Spleen (tissue), 11 donors: ENCODE results near the gene KIAA2012. TPM values are rescaled to one million over a fixed set of nuclear protein-coding genes. Genes with fewer than 3 reads are reported as not detected.

Experiments
- DNase-seq: peaks from one replicate; pipeline ENCODE4 v3.0.0-alpha.2; 2020
- H3K27ac ChIP-seq, 8 donors: fragments of 200-600 bp; sonication (generic) in 7 of 8; 1 replicate in 4 of 8; 2 replicates in 4 of 8; pipeline versions ENCODE4 v1.5.0 to v1.8.0; 2016 to 2021; ENCODE audit warnings: inconsistent platforms in 4 of 8, mild to moderate bottlenecking in 4 of 8, moderate library complexity in 1 of 8
- H3K27me3 ChIP-seq, 7 donors: fragments of 200-600 bp; sonication (generic) in 6 of 7; replicated peaks in 1 of 7; 1 replicate in 4 of 7; 2 replicates in 3 of 7; pipeline versions ENCODE4 v1.5.0 to v1.8.0; 2016 to 2021; ENCODE audit warnings: inconsistent platforms in 3 of 7, mild to moderate bottlenecking in 1 of 7
- H3K36me3 ChIP-seq, 6 donors: fragments of 200-600 bp; sonication (generic) in 5 of 6; 1 replicate in 4 of 6; 2 replicates in 2 of 6; pipeline versions ENCODE4 v1.5.0 to v1.8.0; 2016 to 2021; ENCODE audit warnings: inconsistent platforms in 2 of 6
- H3K4me1 ChIP-seq, 6 donors: fragments of 200-600 bp; sonication (generic) in 5 of 6; 1 replicate in 3 of 6; 2 replicates in 3 of 6; pipeline versions ENCODE4 v1.5.0 to v1.8.0; 2016 to 2021; ENCODE audit warnings: inconsistent platforms in 3 of 6
- H3K4me3 ChIP-seq, 8 donors: fragments of 200-600 bp; sonication (generic) in 7 of 8; 1 replicate in 4 of 8; 2 replicates in 4 of 8; pipeline versions ENCODE4 v1.5.0 to v1.8.0; 2016 to 2021; ENCODE audit warnings: inconsistent platforms in 4 of 8, mild to moderate bottlenecking in 4 of 8, moderate library complexity in 2 of 8
- H3K9me3 ChIP-seq, 8 donors: fragments of 200-600 bp; sonication (generic) in 7 of 8; 1 replicate in 4 of 8; 2 replicates in 4 of 8; pipeline versions ENCODE4 v1.5.0 to v1.8.0; 2016 to 2021; ENCODE audit warnings: inconsistent platforms in 4 of 8
- POLR2A ChIP-seq, 3 donors: fragments of 450-650 bp; IDR thresholded peaks; one replicate each; pipeline ENCODE4 v1.5.1; 2017; ENCODE audit warnings: antibody characterized with exemption in 3 of 3, mild to moderate bottlenecking in 1 of 3
- POLR2AphosphoS5 ChIP-seq, 3 donors: sonication (generic); formaldehyde crosslinking; IDR thresholded peaks; one replicate each; pipeline ENCODE4 v1.5.1; 2017; ENCODE audit warnings: antibody characterized with exemption in 3 of 3
- WGBS, 5 donors: extraction: QIAGEN DNeasy Blood & Tissue Kit in 3 of 5; methylation state at CpG; one replicate each; pipeline versions ENCODE4 v1.1.5 to v1.1.7; 2013 to 2018; 5-methylcytosine and 5-hydroxymethylcytosine counted together
- intact Hi-C: fragments of 100-400 bp; cut with DNase I; formaldehyde crosslinking; loops from one replicate; pipeline ENCODE4 v1.15.0; 2023; ENCODE audit warnings: low total_unique reads
- polyA plus RNA-seq, 3 donors: library from polyadenylated mRNA; stranded (reverse); fragments of 200-250 nt; gene quantifications; one replicate each; pipeline ENCODE4 v1.2.1, GENCODE V29; 2013
- total RNA-seq, 7 donors: library from RNA; depleted of rRNA in 3 of 7; stranded (reverse); fragments of >200 nt in 3 of 7; fragmentation: NEBNext Ultra II Directional in 4 of 7; extraction: Animal tissue kit (Norgen Biotek cat#: 25700) in 4 of 7; gene quantifications; one replicate each; pipeline versions ENCODE4 v1.1.0 to v1.2.1, GENCODE V29; 2016 to 2021
- TF ChIP-seq, protein P1 (sequence below), 11 experiments: fragments of 200-600 bp in 7 of 11; fragments of 450-650 bp in 4 of 11; sonication (generic) in 4 of 11; IDR thresholded peaks in 8 of 11; conservative IDR thresholded peaks in 3 of 11; 1 replicate in 7 of 11; 2 replicates in 4 of 11; pipeline versions ENCODE4 v1.4.0 to v1.8.0; 2016 to 2021; ENCODE audit warnings: antibody characterized with exemption in 11 of 11, inconsistent platforms in 4 of 11, mild to moderate bottlenecking in 1 of 11
- donor health status: healthy with polysubstance abuse.
- donor health status: DM: no; HTN: no; CAD: no; lungs with moderate emphysema.
- donor health status: DM: no; HTN: no; CAD: no.
- donor health status: Bipolar disorder and iron deficiency.
- donor health status: healthy.
- donor health status: DM: no; HTN: no; CAD: no.
- donor health status: DM: yes; HTN: yes; CAD: no.

The KIAA2012 gene
- total and polyA plus RNA-seq, 10 donors = not detected

DNA sequence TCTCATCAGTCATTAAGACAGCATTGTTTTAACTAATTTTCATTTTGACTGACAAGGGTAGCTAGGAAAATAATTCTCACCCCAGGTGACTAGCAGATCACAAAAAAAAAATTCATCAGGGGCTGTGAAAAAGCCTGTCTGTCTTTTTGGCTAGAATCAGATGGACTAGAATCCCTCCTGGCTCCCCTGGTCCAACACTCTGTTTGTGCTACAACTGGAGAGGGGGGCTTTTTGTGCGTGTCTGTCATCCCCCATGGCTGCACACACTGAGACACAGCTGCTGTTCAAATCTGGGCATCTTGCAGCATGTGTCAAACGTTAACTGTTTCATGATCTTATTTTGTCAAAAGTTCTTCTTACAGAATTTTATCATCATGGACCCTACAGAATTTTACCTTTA, 51.2 kb downstream of the KIAA2012 start:
- Histone ChIP-seq H3K9me3 (peaks cover 0 to 18% (median 6%) of the 10 kb centered on the region in 8 donors), H3K4me3 (no peak overlapping the region), H3K4me1 (peaks cover 0 to 16% (median 7%) of the 10 kb centered on the region in 6 donors), H3K27ac (no peak overlapping the region), H3K27me3 (no peaks in the 10 kb centered on the region), H3K36me3 (no peaks in the 10 kb centered on the region)
- no peak for DNase-seq
- 76 to 92% (median 81%) methylated on average over 2 of the region's 2 CpGs for WGBS, 5 donors
- intact Hi-C loops = no loop called here
- TF ChIP-seq POLR2AphosphoS5 (IDR thresholded peaks at IDR 0.05) = no peak
- TF ChIP-seq, protein P1, sequence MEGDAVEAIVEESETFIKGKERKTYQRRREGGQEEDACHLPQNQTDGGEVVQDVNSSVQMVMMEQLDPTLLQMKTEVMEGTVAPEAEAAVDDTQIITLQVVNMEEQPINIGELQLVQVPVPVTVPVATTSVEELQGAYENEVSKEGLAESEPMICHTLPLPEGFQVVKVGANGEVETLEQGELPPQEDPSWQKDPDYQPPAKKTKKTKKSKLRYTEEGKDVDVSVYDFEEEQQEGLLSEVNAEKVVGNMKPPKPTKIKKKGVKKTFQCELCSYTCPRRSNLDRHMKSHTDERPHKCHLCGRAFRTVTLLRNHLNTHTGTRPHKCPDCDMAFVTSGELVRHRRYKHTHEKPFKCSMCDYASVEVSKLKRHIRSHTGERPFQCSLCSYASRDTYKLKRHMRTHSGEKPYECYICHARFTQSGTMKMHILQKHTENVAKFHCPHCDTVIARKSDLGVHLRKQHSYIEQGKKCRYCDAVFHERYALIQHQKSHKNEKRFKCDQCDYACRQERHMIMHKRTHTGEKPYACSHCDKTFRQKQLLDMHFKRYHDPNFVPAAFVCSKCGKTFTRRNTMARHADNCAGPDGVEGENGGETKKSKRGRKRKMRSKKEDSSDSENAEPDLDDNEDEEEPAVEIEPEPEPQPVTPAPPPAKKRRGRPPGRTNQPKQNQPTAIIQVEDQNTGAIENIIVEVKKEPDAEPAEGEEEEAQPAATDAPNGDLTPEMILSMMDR (IDR thresholded peaks at IDR 0.05 in 8 of 11, conservative IDR thresholded peaks at IDR 0.05 in 3 of 11) = no peak
- TF ChIP-seq POLR2A (IDR thresholded peaks at IDR 0.05) = no peak

DNA sequence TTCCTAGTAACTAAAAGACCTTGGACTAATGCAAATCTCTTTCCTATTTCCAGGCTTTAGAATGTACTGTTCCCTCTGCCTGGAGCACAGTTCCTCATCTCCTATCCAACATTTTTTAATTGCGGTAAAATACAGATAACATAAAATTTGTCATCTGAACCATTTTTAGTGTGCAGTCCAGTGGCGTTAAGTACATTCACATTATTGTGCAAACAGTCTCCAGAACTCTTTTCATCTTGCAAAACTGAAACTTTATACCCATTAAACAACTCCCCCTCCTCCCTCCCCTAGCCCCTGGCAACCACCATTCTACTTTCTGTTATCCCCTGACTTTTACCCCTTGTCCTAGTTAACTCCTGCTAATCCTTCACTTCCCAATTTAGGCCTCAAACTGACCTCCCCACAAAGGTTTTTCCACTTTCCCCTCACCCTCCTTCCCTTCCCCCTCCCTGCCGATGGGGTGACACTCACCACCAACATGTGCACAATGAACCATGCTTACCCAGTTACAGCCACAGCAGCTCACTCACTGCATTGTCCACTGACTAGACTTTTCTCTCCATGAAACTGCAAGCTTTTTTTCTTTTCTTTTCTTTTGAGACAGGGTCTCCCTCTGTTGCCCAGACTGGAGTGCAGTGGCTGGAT, 54.8 kb downstream of the KIAA2012 start:
- Histone ChIP-seq H3K36me3 (no peaks in the 10 kb centered on the region), H3K27ac (no peak overlapping the region), H3K4me1 (peaks cover 0 to 8% (median 3%) of the 10 kb centered on the region in 6 donors), H3K4me3 (no peak overlapping the region), H3K27me3 (no peaks in the 10 kb centered on the region), H3K9me3 (no peaks in the 10 kb centered on the region)
- TF ChIP-seq POLR2A (IDR thresholded peaks at IDR 0.05) (no peak), POLR2AphosphoS5 (IDR thresholded peaks at IDR 0.05) (no peak)
- TF ChIP-seq, protein P1 (IDR thresholded peaks at IDR 0.05 in 8 of 11, conservative IDR thresholded peaks at IDR 0.05 in 3 of 11) = no peak
- no peak for DNase-seq
- intact Hi-C loops = no loop called here
- WGBS, 5 donors = 60 to 70% (median 67%) methylated on average over 3 of the region's 3 CpGs

DNA sequence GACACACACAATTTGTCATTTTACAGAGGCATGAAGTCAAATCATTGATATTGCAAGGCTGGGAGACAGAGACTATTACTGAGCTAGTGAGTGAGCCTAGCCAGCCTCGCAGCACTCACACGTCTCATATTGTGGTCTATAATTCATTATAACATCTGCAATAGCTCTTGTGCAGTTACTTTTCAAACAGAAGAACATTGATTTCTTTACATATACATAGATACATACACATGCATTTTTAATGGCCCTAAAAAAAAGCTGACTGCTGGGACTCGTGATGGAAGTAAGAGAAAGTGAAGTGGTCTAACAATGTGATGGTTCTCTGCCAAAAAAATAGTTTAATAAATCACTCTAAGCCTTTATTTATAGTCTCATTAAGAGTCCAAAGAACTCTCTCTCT, 56.8 kb downstream of the KIAA2012 start:
- Histone ChIP-seq H3K27ac (no peak overlapping the region), H3K4me3 (no peak overlapping the region), H3K36me3 (no peaks in the 10 kb centered on the region), H3K9me3 (no peaks in the 10 kb centered on the region), H3K27me3 (no peaks in the 10 kb centered on the region), H3K4me1 (peaks cover 0 to 8% (median 3%) of the 10 kb centered on the region in 6 donors)
- TF ChIP-seq, protein P1 (IDR thresholded peaks at IDR 0.05 in 8 of 11, conservative IDR thresholded peaks at IDR 0.05 in 3 of 11) = no peak
- TF ChIP-seq POLR2AphosphoS5 (IDR thresholded peaks at IDR 0.05) (no peak), POLR2A (IDR thresholded peaks at IDR 0.05) (no peak)
- DNase-seq = no peak
- WGBS, 5 donors = 55 to 72% (median 70%) methylated on average over 3 of the region's 3 CpGs
- intact Hi-C loops = no loop called here

DNA sequence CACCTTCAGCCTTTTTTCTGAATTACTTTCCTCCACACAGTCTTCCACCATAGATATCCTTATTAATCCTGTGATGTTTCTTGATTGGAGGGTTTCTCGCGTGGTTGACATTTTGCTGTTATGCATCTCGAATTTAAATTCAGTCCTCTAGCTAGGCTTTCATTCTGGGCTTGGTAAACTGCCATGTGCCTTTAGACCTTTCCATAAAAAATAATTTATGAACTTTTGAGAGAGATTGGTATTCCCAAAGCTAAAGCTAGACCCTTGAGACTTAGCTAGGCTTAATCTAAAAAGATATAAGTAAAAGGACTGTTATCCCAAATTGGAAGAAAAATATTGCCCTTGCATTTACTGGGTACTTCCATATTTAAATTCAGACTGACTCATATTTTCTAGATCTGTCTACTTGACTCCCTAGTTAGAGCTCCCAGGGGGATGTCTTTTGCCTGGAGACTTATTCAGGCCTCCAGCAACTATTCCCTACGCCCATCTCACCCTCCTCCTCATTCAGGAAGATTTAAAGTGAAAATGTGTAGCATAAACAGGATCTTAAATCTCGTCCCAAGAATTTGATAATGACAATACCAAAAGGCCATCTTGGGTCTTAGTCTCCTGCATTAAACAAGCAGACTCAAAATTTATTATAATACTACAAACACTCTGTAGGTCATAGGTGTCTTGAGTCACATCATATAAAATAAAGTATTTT, 60.3 kb downstream of the KIAA2012 start:
- Histone ChIP-seq H3K9me3 (no peaks in the 10 kb centered on the region), H3K36me3 (no peaks in the 10 kb centered on the region), H3K4me3 (no peak overlapping the region), H3K27ac (no peak overlapping the region), H3K27me3 (no peaks in the 10 kb centered on the region), H3K4me1 (no peaks in the 10 kb centered on the region)
- no peak for DNase-seq
- TF ChIP-seq POLR2AphosphoS5 (IDR thresholded peaks at IDR 0.05) = no peak
- TF ChIP-seq, protein P1 (IDR thresholded peaks at IDR 0.05 in 8 of 11, conservative IDR thresholded peaks at IDR 0.05 in 3 of 11) = no peak
- TF ChIP-seq POLR2A (IDR thresholded peaks at IDR 0.05) = no peak
- WGBS, 5 donors = 86 to 93% (median 88%) methylated on average over 5 of the region's 5 CpGs
- intact Hi-C loops = no loop called here
